NCI-H1417 treated with DMSO at 0.1 percent for 48 hours (cell line): Measurements from ENCODE around the gene ZNF212.
"Not testable (repeated sequence)": the region's sequence is repeated elsewhere in the genome, so short reads cannot be mapped to it uniquely, and the experiment has no call there.

Experiments used
- DNase-seq: peaks from one replicate; lab custom pipeline; 2025; lab: John Stamatoyannopoulos, UW

ZNF212 gene

DNA sequence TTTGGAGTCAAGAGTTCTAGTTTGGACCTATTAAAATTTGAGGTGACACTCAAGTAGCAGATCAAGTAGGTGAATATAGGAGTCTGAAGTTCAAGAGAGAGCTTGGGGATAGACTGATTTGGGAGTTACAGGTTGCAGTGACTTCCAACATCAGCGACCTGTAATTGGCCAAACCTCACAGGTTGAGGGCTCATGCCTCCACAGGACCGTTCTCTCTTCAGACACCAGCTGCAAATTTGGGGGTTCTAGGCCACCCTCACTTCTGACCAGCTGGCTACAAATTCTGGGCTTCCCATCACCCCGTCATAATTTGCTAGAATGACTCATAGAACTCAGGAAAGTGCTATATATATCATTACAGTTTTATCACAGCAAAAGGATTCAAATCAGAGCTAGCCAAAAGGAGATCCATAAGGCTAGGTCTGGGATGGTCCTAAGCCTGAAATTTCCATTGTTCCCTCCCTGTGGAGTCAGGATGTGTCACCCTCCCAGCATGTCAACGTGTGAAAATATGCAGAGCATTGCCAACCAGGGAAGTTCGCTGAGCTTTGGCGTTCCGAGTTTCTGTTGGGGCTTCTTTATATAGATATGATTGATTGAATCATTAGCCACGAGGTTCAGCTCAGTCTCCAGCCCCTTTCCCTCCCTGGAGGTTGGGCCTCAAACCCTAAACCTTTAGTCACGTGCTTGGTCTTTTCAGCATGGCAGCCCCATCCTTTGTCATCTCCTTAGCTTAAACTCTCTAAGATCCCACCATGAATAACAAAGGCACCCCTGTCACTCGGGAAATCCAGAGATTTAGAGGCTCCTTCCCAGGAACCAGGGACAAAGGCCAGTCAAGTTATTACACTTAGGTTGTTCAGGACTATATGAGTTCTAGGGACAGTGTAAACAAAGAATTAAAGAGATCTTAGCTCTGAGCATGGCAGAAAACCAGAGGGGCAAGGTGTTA lies 20.7 kb upstream of the ZNF212 start:
- no peak for DNase-seq

GRCh38 chr7:149220534-149220933 lies 18.9 kb upstream of the ZNF212 start:
- DNase-seq: no peak

DNA sequence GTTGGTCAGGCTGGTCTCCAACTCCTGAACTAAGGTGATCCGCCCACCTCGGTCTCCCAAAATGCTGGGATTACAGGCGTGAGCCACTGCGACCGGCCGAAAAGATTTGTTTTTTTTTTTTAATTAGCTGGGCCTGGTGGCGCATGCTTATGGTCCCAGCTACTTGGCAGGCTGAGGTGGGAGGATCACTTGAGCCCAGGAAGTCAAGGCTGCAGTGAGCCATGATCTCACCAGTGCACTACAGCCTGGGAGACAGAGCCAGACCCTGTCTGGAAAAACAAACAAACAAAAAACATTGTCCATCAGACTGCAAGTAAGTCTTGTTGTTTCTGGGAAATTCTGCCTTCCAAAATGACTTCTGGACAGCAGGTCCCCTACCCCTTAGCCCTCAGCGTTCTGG lies 16.3 kb upstream of the ZNF212 start:
- DNase-seq: no peak

- DNase-seq: no peak
These were observed 15.7 kb upstream of the ZNF212 start for GRCh38 chr7:149223761-149224160.

GRCh38 chr7:149224352-149224751 lies 15.1 kb upstream of the ZNF212 start:
- no peak for DNase-seq

- no peak for DNase-seq
These were observed 14.3 kb upstream of the ZNF212 start for GRCh38 chr7:149225106-149225505.

DNA sequence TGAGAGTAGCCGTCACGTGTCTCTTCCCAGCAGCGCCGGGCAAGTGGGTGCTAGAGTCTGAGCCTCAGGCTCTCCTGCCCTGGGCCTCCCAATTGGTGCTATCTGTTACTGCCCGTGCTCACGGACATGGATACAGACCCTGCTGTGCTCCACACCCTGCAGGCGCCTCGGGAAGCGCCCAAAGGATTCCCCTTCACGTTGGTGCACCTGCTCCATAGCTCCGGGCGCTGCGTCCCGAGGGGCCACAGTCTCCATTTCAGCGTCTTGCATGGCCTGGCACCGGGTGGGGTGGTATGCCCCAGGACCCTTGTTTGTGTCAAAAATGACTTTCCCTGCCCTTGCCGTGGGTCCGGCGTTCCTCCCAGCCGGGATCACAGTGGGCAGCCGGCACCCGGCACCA lies 13.8 kb upstream of the ZNF212 start:
- DNase-seq: no peak

- DNase-seq: not testable (repeated sequence)
These were observed 13.1 kb upstream of the ZNF212 start for GRCh38 chr7:149226366-149226765.

- DNase-seq: no peak
These were observed 12.5 kb upstream of the ZNF212 start for GRCh38 chr7:149226840-149227494.

GRCh38 chr7:149228831-149229471 lies 10.5 kb upstream of the ZNF212 start:
- DNase-seq: no peak

GRCh38 chr7:149229526-149229925 lies 9.9 kb upstream of the ZNF212 start:
- DNase-seq: no peak

DNA sequence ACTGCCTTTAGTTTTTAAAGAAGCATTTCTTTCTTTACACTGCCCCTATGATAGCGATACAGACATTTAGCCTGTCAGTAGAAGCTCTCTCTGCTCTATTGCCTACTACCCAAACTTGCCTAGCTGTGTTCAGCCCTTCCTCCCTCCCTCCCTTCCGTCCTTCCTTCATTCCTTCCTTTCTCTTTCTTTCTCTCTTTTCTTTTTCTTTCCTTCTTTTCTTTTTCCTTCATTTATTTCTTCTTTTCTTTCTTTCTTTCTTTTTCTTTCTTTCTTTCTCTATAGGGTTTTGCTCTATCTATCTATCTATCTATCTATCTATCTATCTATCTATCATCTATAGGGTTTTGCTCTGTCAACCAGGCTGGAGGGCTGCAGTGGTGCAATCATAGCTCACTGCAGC lies 7.1 kb upstream of the ZNF212 start:
- no peak for DNase-seq

- not testable (repeated sequence) for DNase-seq
These were observed 5.7 kb upstream of the ZNF212 start for GRCh38 chr7:149233655-149234204.

GRCh38 chr7:149237502-149237901 lies 1.9 kb upstream of the ZNF212 start:
- DNase-seq: no peak

- no peak for DNase-seq
These were observed 1.4 kb upstream of the ZNF212 start for GRCh38 chr7:149238051-149238450.

DNA sequence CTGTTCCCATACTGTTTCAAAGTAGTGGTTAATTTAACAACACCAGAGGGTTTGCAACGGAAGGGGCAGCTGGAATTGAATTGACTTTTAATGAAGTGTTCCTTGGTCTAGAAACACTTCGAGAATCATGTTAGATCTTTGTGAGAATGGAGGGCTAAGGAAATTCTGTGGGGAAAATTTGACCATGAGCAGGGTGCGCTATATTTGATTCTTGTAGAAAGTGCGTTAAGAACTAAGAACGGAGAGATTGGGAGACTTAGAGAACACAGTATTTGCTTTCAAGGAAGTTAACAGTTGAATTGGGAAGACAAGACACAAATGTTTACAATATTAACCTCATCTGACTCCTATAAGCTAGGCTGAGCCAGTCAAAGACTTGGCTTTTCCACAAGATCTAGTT lies 1.2 kb downstream of the ZNF212 start:
- DNase-seq: no peak

DNA sequence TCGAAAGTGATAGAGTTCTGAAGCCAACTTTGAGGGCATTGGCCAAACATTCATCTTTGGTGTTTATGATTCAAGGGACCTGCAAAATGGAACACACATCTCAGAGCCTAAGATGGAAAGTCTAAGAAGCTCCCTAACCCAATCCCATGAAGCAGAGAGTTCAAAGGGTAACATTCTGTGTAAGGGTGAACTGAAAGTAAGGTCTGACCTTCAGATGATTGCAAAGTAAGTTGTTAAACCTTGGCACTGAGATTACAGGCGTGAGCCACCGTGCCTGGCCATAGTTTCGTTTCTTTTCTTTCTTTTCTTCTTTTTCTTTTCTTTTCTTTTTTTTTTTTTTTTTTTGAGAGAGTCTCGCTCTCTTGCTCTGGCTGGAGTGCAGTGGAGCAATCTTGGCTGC lies 2.2 kb downstream of the ZNF212 start:
- no peak for DNase-seq

DNA sequence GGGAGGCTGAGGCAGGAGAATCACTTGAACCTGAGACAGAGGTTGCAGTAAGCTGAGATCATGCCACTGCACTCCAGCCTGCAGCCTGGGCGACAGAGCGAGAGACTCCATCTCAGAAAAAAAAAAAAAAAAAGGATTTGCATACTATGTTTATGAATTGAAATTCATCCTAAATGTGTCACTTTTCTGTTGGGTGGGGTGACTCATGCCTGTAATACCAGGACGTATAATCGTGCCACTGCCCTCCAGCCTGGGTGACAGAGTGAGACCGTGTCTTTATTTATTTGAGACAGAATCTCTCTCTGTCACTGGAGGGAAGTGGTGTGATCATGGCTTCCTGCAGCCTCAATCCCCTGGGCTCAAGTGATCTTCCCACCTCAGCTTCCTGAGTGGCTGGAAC lies 5.8 kb downstream of the ZNF212 start:
- DNase-seq: no peak

DNA sequence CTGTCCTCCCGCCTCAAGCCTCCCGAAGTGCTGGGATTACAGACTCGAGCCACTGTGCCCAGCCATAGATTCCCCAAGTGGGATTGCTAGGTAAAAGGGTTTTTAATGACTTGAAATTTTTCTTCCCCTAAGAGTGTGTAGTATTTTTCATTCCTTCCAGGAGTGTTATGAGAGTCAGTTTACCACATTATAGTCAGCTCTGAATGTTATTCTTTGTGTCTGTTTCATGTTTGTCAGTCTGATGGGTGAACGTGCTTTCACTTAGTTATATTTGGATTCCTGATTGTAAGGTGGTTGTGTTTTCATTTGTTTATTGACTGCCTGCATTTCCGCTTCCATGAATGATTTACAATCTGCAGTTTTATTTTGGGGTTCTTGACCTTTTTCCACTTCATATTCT lies 6.3 kb downstream of the ZNF212 start:
- no peak for DNase-seq

GRCh38 chr7:149248777-149249176 lies 9.3 kb downstream of the ZNF212 start:
- DNase-seq: no peak

DNA sequence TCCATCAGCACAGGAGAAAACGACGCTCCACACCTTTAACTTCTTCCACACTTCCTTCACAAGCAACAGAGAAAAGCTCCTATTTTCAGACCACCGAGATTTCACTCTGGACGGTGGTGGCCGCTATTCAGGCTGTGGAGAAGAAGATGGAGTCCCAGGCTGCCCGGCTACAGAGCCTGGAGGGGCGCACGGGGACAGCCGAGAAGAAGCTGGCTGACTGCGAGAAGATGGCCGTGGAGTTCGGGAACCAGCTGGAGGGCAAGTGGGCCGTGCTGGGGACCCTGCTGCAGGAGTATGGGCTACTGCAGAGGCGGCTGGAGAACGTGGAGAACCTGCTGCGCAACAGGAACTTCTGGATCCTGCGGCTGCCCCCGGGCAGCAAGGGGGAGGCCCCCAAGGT lies 10.7 kb downstream of the ZNF212 start:
- not testable (repeated sequence) for DNase-seq

- not testable (repeated sequence) for DNase-seq
These were observed 12.1 kb downstream of the ZNF212 start for GRCh38 chr7:149251518-149251917.

DNA sequence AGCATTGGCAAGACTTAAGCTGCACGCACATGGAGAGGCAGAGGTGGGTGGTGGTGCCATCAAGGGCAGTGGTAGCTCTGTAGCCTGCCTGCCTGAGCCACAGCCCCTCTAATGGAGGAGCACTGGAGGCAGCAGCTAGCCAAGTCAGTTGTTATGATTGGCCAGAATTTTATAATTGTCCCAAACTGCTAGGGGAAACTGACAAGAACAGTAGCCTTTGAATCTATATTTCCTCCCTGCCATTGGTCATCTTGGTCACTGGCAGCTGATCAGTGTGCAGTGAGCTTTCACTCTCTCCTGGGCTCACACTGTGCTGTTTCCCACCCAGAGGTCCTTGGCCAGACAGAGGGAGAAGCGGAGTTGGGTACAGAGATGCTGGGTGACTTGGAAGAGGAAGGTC lies 12.9 kb downstream of the ZNF212 start:
- DNase-seq: no peak
